Body of pancreas (tissue), 4 donors: ENCODE results near the gene TEPSIN. TPM values are rescaled to one million over a fixed set of nuclear protein-coding genes. Genes with fewer than 3 reads are reported as not detected.

Experiments used
- ATAC-seq: fragments of 150-250 bp; one replicate; pipeline ENCODE4 v1.9.1; 2016
- DNase-seq, 4 donors: peaks; one replicate each; pipeline ENCODE4 v3.0.0-alpha.2; 2019
- H3K27ac ChIP-seq, 4 donors: fragments of 200-600 bp; sonication (generic); 1 replicate in 3 of 4; 2 replicates in 1 of 4; pipeline versions ENCODE4 v1.5.1 to v1.6.1; 2016 to 2019; ENCODE audit warnings: mild to moderate bottlenecking in 1 of 4, mixed read lengths in 1 of 4, moderate library complexity in 1 of 4
- H3K27me3 ChIP-seq, 2 donors: fragments of 200-600 bp; sonication (generic); one replicate each; pipeline ENCODE4 v1.6.0; 2016; ENCODE audit warnings: mild to moderate bottlenecking in 1 of 2
- H3K36me3 ChIP-seq, 2 donors: fragments of 200-600 bp; sonication (generic); replicated peaks in 1 of 2; 2 replicates each; pipeline ENCODE4 v1.5.1; 2016; ENCODE audit warnings: low read depth in 2 of 2; ENCODE audit not compliant: insufficient read depth in 1 of 2
- H3K4me1 ChIP-seq: fragments of 200-600 bp; sonication (generic); one replicate; pipeline ENCODE4 v1.6.0; 2016
- H3K4me3 ChIP-seq, 2 donors: fragments of 200-600 bp; sonication (generic); 1 replicate in 1 of 2; 2 replicates in 1 of 2; pipeline ENCODE4 v1.5.1; 2016 to 2019
- H3K9me3 ChIP-seq, 3 donors: fragments of 200-600 bp; sonication (generic); 1 replicate in 2 of 3; 2 replicates in 1 of 3; pipeline ENCODE4 v1.5.1; 2016
- POLR2A ChIP-seq, 3 donors: fragments of 450-650 bp; IDR thresholded peaks; one replicate each; pipeline ENCODE4 v1.6.1; 2016; ENCODE audit warnings: antibody characterized with exemption in 3 of 3, mild to moderate bottlenecking in 2 of 3
- WGBS, 2 donors: methylation state at CpG; one replicate each; pipeline ENCODE4 v1.1.5; 2017; 5-methylcytosine and 5-hydroxymethylcytosine counted together
- intact Hi-C: fragments of 100-400 bp; cut with DNase I; formaldehyde crosslinking; loops from one replicate; pipeline ENCODE4 v1.15.1; 2023
- total RNA-seq, 2 donors: library from RNA; depleted of rRNA; stranded (reverse); fragments of >200 nt; gene quantifications; one replicate each; pipeline ENCODE4 v1.1.0, GENCODE V29; 2016
- TF ChIP-seq, protein P1 (sequence below), 7 experiments: fragments of 450-650 bp in 4 of 7; fragments of 200-600 bp in 3 of 7; sonication (generic) in 3 of 7; IDR thresholded peaks; one replicate each; pipeline ENCODE4 v1.5.1; 2016 to 2019; ENCODE audit warnings: antibody characterized with exemption in 7 of 7

The TEPSIN gene
- total RNA-seq, 2 donors from 2014 or later, result 31.9 to 102 TPM

DNA sequence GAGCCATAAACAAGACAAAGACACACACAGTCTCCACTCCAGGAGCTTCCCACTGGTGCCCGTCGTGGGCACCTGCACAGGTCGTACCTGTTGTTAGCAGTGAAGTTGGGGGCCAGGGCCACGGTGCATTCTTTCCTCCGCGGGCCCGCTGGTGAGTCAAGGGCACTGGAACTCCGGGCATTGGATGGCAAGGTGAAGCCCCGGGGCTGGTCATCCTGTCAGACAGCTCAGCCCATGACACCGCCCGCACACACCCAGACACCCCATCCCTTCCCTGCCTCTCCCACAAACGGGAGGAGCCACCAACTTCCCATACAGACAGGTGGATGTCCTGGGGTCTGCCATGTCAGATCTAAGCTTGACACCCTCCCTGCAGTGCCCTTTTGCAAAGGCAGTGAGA, 32.2 kb downstream of the TEPSIN start:
- Histone ChIP-seq H3K36me3 (no peaks in the 10 kb centered on the region), H3K27me3 (no peaks in the 10 kb centered on the region), H3K9me3 (no peaks in the 10 kb centered on the region), H3K4me1 (no peaks in the 10 kb centered on the region), H3K4me3 (no peak overlapping the region), H3K27ac (no peak overlapping the region)
- no peak for TF ChIP-seq POLR2A (IDR thresholded peaks at IDR 0.05)
- TF ChIP-seq, protein P1, sequence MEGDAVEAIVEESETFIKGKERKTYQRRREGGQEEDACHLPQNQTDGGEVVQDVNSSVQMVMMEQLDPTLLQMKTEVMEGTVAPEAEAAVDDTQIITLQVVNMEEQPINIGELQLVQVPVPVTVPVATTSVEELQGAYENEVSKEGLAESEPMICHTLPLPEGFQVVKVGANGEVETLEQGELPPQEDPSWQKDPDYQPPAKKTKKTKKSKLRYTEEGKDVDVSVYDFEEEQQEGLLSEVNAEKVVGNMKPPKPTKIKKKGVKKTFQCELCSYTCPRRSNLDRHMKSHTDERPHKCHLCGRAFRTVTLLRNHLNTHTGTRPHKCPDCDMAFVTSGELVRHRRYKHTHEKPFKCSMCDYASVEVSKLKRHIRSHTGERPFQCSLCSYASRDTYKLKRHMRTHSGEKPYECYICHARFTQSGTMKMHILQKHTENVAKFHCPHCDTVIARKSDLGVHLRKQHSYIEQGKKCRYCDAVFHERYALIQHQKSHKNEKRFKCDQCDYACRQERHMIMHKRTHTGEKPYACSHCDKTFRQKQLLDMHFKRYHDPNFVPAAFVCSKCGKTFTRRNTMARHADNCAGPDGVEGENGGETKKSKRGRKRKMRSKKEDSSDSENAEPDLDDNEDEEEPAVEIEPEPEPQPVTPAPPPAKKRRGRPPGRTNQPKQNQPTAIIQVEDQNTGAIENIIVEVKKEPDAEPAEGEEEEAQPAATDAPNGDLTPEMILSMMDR (IDR thresholded peaks at IDR 0.05), result no peak
- DNase-seq (no peak), ATAC-seq (no peak)
- WGBS, 2 donors, result 90 to 97% methylated on average over 11 to 12 of the region's 12 CpGs
- intact Hi-C loops, result no loop called here

DNA sequence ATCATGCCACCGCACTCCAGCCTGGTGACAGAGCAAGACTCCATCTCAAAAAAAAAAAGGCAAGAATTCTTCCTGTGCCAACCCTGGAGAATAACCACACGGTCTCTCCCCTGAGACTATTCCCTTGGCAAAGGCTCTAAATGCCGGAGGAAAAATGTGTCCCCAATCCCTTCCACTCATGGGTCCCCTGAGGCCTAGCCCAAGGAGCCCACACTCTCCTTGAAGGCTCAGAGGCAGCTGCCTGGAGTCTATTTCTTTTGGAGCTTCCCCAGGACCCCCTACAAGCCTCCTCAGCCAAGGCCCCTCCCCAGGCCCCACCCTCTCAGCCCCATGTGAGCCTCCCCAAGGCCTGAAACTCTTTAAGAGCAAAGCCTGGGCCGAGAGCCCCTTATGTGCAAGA, 32.7 kb downstream of the TEPSIN start:
- 80 to 84% methylated on average over 4 of the region's 4 CpGs for WGBS, 2 donors
- Histone ChIP-seq H3K27ac (no peak overlapping the region), H3K9me3 (no peaks in the 10 kb centered on the region), H3K4me3 (no peak overlapping the region), H3K36me3 (no peaks in the 10 kb centered on the region), H3K27me3 (no peaks in the 10 kb centered on the region), H3K4me1 (peaks cover under 1% of the 10 kb centered on the region)
- ATAC-seq (no peak), DNase-seq (no peak)
- intact Hi-C loops, result no loop called here
- no peak for TF ChIP-seq POLR2A (IDR thresholded peaks at IDR 0.05)
- TF ChIP-seq, protein P1 (IDR thresholded peaks at IDR 0.05), result no peak

DNA sequence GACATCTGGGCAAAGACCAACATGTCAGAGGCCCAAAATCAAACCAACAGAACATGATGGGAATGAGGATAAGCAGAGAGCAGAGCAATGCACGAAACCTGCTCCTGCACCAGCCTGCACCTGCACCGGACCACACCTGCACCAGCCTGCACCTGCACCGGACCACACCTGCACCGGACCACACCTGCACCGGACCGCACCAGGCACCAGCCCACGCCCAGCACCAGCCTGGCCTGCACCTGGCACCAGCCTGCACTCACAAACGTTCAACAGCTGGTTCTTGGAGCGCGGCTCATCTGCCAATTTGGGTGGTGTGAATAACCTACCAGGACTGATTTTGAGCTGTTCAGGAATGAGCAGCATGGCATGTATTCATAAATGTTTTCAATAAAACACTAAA, 34.3 kb downstream of the TEPSIN start:
- 73% methylated on average over 10 of the region's 10 CpGs; no CpG with 5 or more reads in 1 of the 2 donors for WGBS, 2 donors
- peaks cover 9% of the 10 kb centered on the region for H3K4me1 ChIP-seq
- no peak overlapping the region for H3K27ac ChIP-seq
- no peak for TF ChIP-seq POLR2A (IDR thresholded peaks at IDR 0.05)
- TF ChIP-seq, protein P1 (IDR thresholded peaks at IDR 0.05), result no peak
- H3K27me3 ChIP-seq, result no peaks in the 10 kb centered on the region
- H3K4me3 ChIP-seq, result no peak overlapping the region
- ATAC-seq (no peak), DNase-seq (no peak)
- H3K9me3 ChIP-seq, result no peaks in the 10 kb centered on the region
- intact Hi-C loops, result no loop called here
- no peaks in the 10 kb centered on the region for H3K36me3 ChIP-seq

DNA sequence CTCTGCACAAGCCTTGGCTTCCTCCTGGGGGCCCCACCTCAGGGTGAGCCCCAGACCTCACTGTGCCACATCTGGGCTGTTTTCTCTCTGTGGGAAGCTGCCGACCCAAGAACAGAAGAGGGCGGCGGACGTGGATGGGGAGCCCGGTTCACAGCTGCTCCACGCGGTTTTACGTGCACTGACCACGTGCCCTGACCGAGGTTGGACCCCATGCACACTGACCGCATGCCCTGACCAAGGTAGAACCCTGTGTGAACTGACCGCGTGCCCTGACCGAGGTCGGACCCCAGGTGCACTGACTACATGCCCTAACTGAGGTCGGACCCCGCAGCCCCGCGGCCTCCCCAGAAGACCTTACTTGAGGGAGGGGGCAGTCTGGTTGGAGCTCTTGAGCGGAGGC, 35.7 kb downstream of the TEPSIN start:
- TF ChIP-seq, protein P1 (IDR thresholded peaks at IDR 0.05), result no peak
- TF ChIP-seq POLR2A (IDR thresholded peaks at IDR 0.05), result no peak
- intact Hi-C loops, result no loop called here
- DNase-seq (no peak), ATAC-seq (no peak)
- Histone ChIP-seq H3K4me3 (no peak overlapping the region), H3K27me3 (no peaks in the 10 kb centered on the region), H3K27ac (no peak overlapping the region), H3K36me3 (no peaks in the 10 kb centered on the region), H3K9me3 (no peaks in the 10 kb centered on the region), H3K4me1 (peaks cover 9% of the 10 kb centered on the region)
- WGBS, 2 donors, result 95 to 96% methylated on average over 13 to 20 of the region's 20 CpGs

DNA sequence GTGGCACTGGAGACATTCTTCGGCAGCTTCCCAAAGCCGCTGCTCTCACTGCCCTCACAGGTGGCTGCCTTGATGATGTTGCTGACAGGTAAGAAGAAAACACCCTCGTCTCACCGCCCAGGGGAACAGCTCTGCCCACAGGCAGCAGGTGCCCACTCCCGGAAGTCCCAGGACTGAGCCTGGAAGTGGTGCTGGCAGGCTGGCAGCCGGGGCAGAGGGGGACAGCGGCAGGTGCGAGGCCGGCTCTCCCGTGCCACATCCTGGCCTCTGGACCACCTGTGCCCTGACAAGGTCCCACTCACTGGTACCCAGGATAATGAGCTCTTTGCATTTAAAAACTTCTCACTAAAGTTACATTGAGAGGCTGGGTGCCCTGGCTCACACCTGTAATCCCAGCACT, 36.5 kb downstream of the TEPSIN start:
- Histone ChIP-seq H3K27me3 (no peaks in the 10 kb centered on the region), H3K9me3 (no peaks in the 10 kb centered on the region), H3K36me3 (no peaks in the 10 kb centered on the region), H3K4me1 (peaks cover 9% of the 10 kb centered on the region), H3K27ac (no peak overlapping the region), H3K4me3 (no peak overlapping the region)
- intact Hi-C loops, result no loop called here
- DNase-seq, result no peak
- no peak for ATAC-seq
- TF ChIP-seq, protein P1 (IDR thresholded peaks at IDR 0.05), result no peak
- TF ChIP-seq POLR2A (IDR thresholded peaks at IDR 0.05), result no peak
- 80 to 95% methylated on average over 1 to 10 of the region's 10 CpGs for WGBS, 2 donors
